HG03159 (cell line): Measurements from ENCODE around the gene PNMA8A.

Experiments
- ATAC-seq: cut with Tn5 transposase; IDR thresholded peaks from one replicate; pipeline ENCODE4 v1.9.1; 2021; ENCODE audit warnings: mild to moderate bottlenecking, moderate library complexity; ENCODE audit not compliant: unreplicated experiment

Gene PNMA8A

DNA sequence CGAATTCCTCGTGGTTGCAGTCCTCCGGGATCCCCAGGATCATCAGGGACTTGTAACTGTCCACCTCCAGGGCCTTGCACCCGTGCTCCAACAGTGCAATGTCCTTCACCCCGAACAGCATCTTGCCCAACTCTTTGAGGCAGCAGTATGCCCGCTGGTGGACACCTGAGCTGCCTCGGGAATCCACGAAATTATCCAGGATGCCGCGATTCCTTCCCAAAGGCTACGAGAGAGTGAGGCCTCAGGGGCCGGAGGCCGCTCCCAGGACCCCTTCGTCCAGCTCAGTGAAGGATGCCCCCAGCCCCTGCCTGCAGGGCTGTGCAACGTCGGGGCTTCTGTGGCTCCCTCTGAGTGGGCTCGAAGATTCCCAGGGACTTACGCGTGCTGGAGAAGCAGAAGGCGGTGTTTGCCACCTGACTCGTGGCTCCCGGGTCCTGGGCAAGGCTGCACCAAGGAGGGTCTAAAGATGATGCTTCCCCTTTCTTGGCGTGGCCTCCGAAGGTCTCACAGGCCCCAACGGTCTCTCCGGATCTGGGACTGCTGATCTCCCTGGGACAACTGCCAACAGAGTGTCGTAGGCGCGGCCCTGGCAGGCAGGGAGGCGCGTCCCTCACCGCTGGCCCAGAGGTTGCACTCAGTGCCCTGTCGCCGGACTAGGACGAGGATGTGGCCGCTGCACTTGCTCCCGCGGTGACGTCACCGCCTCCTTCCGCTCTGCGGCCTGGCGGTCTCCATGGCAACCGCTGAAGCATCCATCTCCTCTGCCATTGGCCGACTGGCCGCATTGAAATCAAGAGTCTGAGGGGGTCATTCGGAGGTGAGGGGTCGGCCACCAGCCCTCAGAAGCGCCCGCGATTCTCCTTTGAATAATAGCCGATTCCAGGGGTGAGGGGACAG lies 42.9 kb downstream of the PNMA8A start, which contains the start of gene PNMA8C:
Gene PNMA8C, minus strand, starts transcription at position 698 of the 897 bp plus-strand sequence. Its CDS starts 577 bp downstream, at position 121.
- ATAC-seq = no peak

DNA sequence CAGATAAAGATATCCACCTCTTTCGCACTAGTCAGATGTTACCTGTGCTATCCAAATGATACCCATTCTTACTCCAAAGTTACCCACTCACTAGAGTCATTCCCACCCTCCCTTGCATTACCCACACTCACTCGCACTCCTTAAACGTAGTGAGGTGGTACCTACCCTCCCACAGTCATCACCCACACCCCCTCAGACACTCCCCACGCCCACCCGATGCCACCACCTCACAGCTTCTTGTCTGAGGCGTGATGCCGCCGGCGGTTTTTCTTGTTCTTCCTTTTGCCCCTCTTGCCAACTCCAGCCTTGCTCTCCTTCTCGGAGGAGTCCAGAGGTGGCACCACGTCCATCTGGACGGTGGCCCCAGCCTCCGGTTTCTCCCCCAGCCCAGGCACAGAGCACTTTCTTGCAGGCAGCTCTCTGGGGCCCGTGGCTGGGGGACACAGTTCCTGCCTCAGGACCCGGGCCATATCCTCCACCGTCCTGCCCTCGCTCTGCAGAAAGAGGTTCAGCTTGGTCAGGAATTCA lies 43.8 kb downstream of the PNMA8A start:
- ATAC-seq = no peak

DNA sequence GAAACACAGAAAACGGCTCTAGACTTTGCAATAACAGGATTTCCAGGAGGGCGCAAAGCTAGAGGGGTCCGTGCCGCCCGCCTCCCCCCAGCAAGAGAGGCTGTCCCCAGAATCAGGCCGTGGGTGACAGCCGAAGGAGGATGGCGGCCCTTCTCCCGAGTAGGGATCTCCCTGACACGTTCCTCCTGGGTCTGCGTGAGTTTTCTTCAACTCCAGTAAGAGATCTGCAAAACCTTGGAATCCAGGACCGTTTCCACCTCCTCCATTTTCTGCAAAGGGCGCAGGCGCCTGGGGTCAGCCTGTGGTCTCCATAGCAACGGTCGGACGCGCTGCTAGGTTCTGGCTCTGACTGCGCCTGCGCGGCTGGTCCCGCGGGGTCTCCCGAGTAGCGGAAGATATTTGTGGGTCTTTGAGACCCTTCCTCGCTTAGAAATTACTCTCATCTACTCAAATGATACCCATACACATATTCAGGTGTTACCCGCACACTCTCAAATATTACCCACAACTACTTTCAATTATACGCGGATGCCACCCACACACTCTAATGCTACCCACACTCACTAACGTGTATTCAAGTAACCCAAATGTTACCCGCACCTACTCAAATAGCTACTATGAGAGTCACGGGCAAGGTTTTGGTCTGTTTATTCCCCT lies 44.7 kb downstream of the PNMA8A start:
- ATAC-seq = no peak

DNA sequence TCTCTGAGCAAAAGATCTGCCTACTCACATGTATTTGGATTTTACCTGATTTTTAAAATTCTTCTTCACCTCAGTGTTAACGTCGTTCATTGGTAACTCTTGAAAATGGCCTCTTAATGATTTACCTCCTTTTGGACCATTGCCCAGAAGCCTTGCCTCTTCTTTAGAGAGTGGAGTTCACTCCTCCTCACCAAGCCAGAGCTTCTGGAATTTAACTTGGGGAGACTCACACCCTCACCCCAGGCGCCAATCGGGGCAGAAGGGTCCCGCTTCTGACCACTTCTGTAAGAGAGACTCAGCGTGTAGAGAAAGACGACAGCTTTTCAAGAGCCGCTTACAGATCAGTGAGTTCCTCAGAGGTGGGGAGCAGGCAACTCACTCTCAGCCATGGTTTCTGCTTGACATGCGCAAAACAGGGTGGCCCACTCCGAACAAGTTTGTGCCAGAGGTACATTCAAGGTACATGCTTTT lies 45.3 kb downstream of the PNMA8A start:
- ATAC-seq = no peak

- ATAC-seq = no peak
Observed at GRCh38 chr19:46423188-46423587, 48.2 kb downstream of the PNMA8A start.

GRCh38 chr19:46422344-46422743 lies 49.0 kb downstream of the PNMA8A start:
- ATAC-seq = no peak

- ATAC-seq = no peak
Observed at GRCh38 chr19:46420056-46420455, 51.3 kb downstream of the PNMA8A start.
